ENCODE data around the gene NEURL2. TPM values are rescaled to one million over a fixed set of nuclear protein-coding genes. Genes with fewer than 3 reads are reported as not detected.
A peak's percentile ranks its signal among the peaks of the same experiment; 100 is the strongest.

Gene NEURL2
- total and polyA plus RNA-seq, 10 donors: 2.7 to 19.4 (median 5.5) TPM

GRCh38 chr20:45897692-45898091 is 6.7 kb upstream of the NEURL2 start:
- H3K27ac ChIP-seq: no peak overlapping the region
- intact Hi-C loops (cut with DNase I; ENCODE audit: low total_unique reads): no loop called here
- peak in 1 of 3 donors; percentile 26 for TF ChIP-seq POLR2AphosphoS5 (IDR thresholded peaks at IDR 0.05)
- TF ChIP-seq, protein P1, sequence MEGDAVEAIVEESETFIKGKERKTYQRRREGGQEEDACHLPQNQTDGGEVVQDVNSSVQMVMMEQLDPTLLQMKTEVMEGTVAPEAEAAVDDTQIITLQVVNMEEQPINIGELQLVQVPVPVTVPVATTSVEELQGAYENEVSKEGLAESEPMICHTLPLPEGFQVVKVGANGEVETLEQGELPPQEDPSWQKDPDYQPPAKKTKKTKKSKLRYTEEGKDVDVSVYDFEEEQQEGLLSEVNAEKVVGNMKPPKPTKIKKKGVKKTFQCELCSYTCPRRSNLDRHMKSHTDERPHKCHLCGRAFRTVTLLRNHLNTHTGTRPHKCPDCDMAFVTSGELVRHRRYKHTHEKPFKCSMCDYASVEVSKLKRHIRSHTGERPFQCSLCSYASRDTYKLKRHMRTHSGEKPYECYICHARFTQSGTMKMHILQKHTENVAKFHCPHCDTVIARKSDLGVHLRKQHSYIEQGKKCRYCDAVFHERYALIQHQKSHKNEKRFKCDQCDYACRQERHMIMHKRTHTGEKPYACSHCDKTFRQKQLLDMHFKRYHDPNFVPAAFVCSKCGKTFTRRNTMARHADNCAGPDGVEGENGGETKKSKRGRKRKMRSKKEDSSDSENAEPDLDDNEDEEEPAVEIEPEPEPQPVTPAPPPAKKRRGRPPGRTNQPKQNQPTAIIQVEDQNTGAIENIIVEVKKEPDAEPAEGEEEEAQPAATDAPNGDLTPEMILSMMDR (IDR thresholded peaks at IDR 0.05 in 8 of 11, conservative IDR thresholded peaks at IDR 0.05 in 3 of 11): no peak
- TF ChIP-seq POLR2A (IDR thresholded peaks at IDR 0.05): no peak
- 93 to 98% (median 96%) methylated on average over 7 of the region's 7 CpGs for WGBS, 5 donors
- H3K27me3 ChIP-seq (replicated peaks in 1 of 7): no peaks in the 10 kb centered on the region
- peaks cover 0 to 97% (median 58%) of the 10 kb centered on the region in 6 donors for H3K36me3 ChIP-seq
- peaks cover 8 to 23% (median 15%) of the 10 kb centered on the region in 6 donors for H3K4me1 ChIP-seq
- no peak overlapping the region for H3K4me3 ChIP-seq
- DNase-seq: no peak
- H3K9me3 ChIP-seq: no peaks in the 10 kb centered on the region

DNA sequence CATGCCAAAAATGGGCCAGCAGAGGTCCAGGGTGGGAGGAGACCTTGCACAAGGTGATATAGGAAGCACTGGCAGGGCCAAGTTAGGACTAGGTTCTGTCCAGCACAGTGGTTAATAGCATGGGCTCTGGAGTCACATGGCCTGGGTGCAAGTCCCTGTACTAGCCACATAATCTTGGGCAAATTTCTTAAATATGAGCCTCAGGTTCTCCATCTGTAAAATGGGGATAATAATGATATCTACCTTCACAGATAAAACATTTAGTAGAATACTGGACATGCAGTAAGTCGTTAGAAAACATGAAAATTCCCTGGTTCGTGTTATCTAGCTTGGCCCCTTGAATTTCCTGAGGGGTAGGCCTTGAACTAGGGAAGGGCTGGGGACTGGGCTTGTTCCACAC is 6.3 kb upstream of the NEURL2 start:
- Histone ChIP-seq H3K27ac (no peak overlapping the region), H3K4me1 (peaks cover 12 to 27% (median 19%) of the 10 kb centered on the region in 6 donors), H3K4me3 (no peak overlapping the region), H3K27me3 (replicated peaks in 1 of 7) (no peaks in the 10 kb centered on the region), H3K36me3 (peaks cover 0 to 97% (median 58%) of the 10 kb centered on the region in 6 donors), H3K9me3 (no peaks in the 10 kb centered on the region)
- 63 to 94% (median 83%) methylated on average over 2 of the region's 2 CpGs for WGBS, 5 donors
- intact Hi-C loops (cut with DNase I; ENCODE audit: low total_unique reads): no loop called here
- TF ChIP-seq POLR2AphosphoS5 (IDR thresholded peaks at IDR 0.05): no peak
- no peak for TF ChIP-seq POLR2A (IDR thresholded peaks at IDR 0.05)
- TF ChIP-seq, protein P1 (IDR thresholded peaks at IDR 0.05 in 8 of 11, conservative IDR thresholded peaks at IDR 0.05 in 3 of 11): no peak
- DNase-seq: no peak

- WGBS, 5 donors: 91 to 96% (median 95%) methylated on average over 5 to 14 of the region's 14 CpGs
- Histone ChIP-seq H3K27me3 (replicated peaks in 1 of 7) (no peaks in the 10 kb centered on the region), H3K4me1 (peaks cover 18 to 33% (median 25%) of the 10 kb centered on the region in 6 donors), H3K4me3 (no peak overlapping the region), H3K27ac (no peak overlapping the region), H3K36me3 (peaks cover 0 to 94% (median 58%) of the 10 kb centered on the region in 6 donors), H3K9me3 (no peaks in the 10 kb centered on the region)
- TF ChIP-seq, protein P1 (IDR thresholded peaks at IDR 0.05 in 8 of 11, conservative IDR thresholded peaks at IDR 0.05 in 3 of 11): no peak
- TF ChIP-seq POLR2A (IDR thresholded peaks at IDR 0.05) (no peak), POLR2AphosphoS5 (IDR thresholded peaks at IDR 0.05) (no peak)
- intact Hi-C loops (cut with DNase I; ENCODE audit: low total_unique reads): no loop called here
- DNase-seq: no peak
These were observed 5.7 kb upstream of the NEURL2 start for GRCh38 chr20:45896641-45897161.

DNA sequence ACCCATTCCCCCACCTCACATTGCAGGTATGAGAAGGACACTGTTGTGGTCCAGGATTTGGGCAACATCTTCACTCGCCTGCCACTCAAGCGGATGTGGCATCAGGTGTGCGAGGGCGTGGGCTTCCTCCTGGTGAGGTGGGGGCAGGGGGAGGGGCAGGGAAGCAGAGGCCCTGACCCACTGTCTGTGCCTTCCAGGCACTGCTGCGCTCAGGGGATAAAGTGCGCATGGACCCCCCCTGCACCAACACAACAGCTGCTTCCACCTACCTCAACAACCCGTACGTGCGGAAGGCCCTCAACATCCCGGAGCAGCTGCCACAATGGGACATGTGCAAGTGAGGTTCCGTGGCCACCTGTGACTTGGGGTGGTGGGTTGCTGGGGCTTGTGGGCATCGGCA is 3.8 kb upstream of the NEURL2 start:
- intact Hi-C loops (cut with DNase I; ENCODE audit: low total_unique reads): no loop called here
- H3K9me3 ChIP-seq: no peaks in the 10 kb centered on the region
- whole genome bisulfite sequencing, 5 donors: 78 to 89% (median 81%) methylated on average over 7 to 12 of the region's 12 CpGs
- no peak overlapping the region for H3K4me3 ChIP-seq
- H3K27me3 ChIP-seq (replicated peaks in 1 of 7): no peaks in the 10 kb centered on the region
- H3K4me1 ChIP-seq: peaks cover 21 to 49% (median 39%) of the 10 kb centered on the region in 6 donors
- TF ChIP-seq POLR2A (IDR thresholded peaks at IDR 0.05): no peak
- TF ChIP-seq, protein P1 (IDR thresholded peaks at IDR 0.05 in 8 of 11, conservative IDR thresholded peaks at IDR 0.05 in 3 of 11): no peak
- peak; percentile 18 to 66 (median 64) for TF ChIP-seq POLR2AphosphoS5 (IDR thresholded peaks at IDR 0.05)
- no peak for DNase-seq
- H3K27ac ChIP-seq: peak overlapping the region in 1 of 8 donors; percentile 21
- H3K36me3 ChIP-seq: peaks cover 0 to 76% (median 57%) of the 10 kb centered on the region in 6 donors

All from spleen (tissue), 11 donors.